IMR-90 (cell line): ENCODE measurements around the gene AOC2. TPM values are rescaled to one million over a fixed set of nuclear protein-coding genes. Genes with fewer than 3 reads are reported as not detected.
A peak's percentile ranks its signal among the peaks of the same experiment; 100 is the strongest.
"Not testable (repeated sequence)": the region's sequence is repeated elsewhere in the genome, so short reads cannot be mapped to it uniquely, and the experiment has no call there.

ENCODE experiments used
- ATAC-seq: fragments of 200-7000 bp; cut with Tn5 transposase; 2 replicates; pipeline ENCODE4 v1.9.1; 2020; ENCODE audit warnings: low read depth, mild to moderate bottlenecking, moderate library complexity
- BruUV-seq: library from RNA; stranded (reverse); fragments of 400-500 nt; replicated peaks from 2 replicates; lab custom pipeline; 2021; lab: Mats Ljungman, UMichigan
- CTCF ChIA-PET: fragments of 300-600 bp; formaldehyde crosslinking; extraction: SDS; loops from one replicate; lab custom pipeline; 2021; ENCODE audit warnings: antibody characterized with exemption; lab: Yijun Ruan, JAX
- POLR2A ChIA-PET: fragments of 300-600 bp; sonication (Branson Sonifier 250); formaldehyde crosslinking; loops from one replicate; lab custom pipeline; 2022; ENCODE audit warnings: antibody characterized with exemption; ENCODE audit not compliant: unreplicated experiment; lab: Charles Lee
- DNase-seq: peaks from one replicate; pipeline ENCODE4 v3.0.0; 2013
- H2AFZ ChIP-seq: replicated peaks from 2 replicates; pipeline ENCODE3; 2013; ENCODE audit warnings: low read length, mild to moderate bottlenecking; ENCODE audit not compliant: poor library complexity
- H2AK5ac ChIP-seq: 2 replicates; pipeline ENCODE4 v1.6.1; 2013; ENCODE audit warnings: low read depth, low read length, inconsistent platforms
- H2AK9ac ChIP-seq: replicated peaks from 2 replicates; pipeline ENCODE3; 2013; ENCODE audit warnings: mild to moderate bottlenecking, low read depth, low read length, moderate library complexity; ENCODE audit not compliant: poor library complexity
- H2BK120ac ChIP-seq: 2 replicates; pipeline ENCODE4 v1.6.1; 2013; ENCODE audit warnings: low read depth, low read length, inconsistent platforms
- H2BK15ac ChIP-seq: 3 replicates; pipeline ENCODE4 v1.6.1; 2013; ENCODE audit warnings: low read depth, low read length, inconsistent platforms
- H2BK20ac ChIP-seq: 2 replicates; pipeline ENCODE4 v1.6.1; 2013; ENCODE audit warnings: low read depth, mild to moderate bottlenecking, inconsistent platforms, low read length, moderate library complexity
- H2BK5ac ChIP-seq: 2 replicates; pipeline ENCODE4 v1.6.1; 2013; ENCODE audit warnings: mild to moderate bottlenecking, low read depth, low read length, inconsistent platforms; ENCODE audit not compliant: poor library complexity, severe bottlenecking
- H3K14ac ChIP-seq: replicated peaks from 2 replicates; pipeline ENCODE4 v1.6.1; 2013; ENCODE audit warnings: low read depth, low read length, inconsistent platforms
- H3K18ac ChIP-seq: 2 replicates; pipeline ENCODE4 v1.6.1; 2013; ENCODE audit warnings: low read depth, low read length, control low read depth
- H3K23ac ChIP-seq: 2 replicates; pipeline ENCODE4 v1.6.1; 2013; ENCODE audit warnings: low read depth, low read length, inconsistent platforms
- H3K27ac ChIP-seq: 2 replicates; pipeline ENCODE4 v1.5.1; 2013; ENCODE audit warnings: mild to moderate bottlenecking, control low read depth, low read length; ENCODE audit not compliant: insufficient read depth
- H3K27me3 ChIP-seq: 2 replicates; pipeline ENCODE4 v1.6.1; 2013; ENCODE audit warnings: low read length; ENCODE audit not compliant: control insufficient read depth, insufficient read depth
- H3K36me3 ChIP-seq: 2 replicates; pipeline ENCODE4 v1.6.1; 2013; ENCODE audit warnings: low read length, mixed read lengths; ENCODE audit not compliant: control insufficient read depth, insufficient read depth
- H3K4ac ChIP-seq: 2 replicates; pipeline ENCODE4 v1.6.1; 2013; ENCODE audit warnings: low read depth, low read length, inconsistent platforms
- H3K4me1 ChIP-seq: 2 replicates; pipeline ENCODE4 v1.6.1; 2013; ENCODE audit warnings: low read length, mixed read lengths; ENCODE audit not compliant: control insufficient read depth, insufficient read depth
- H3K4me2 ChIP-seq: 2 replicates; pipeline ENCODE4 v1.6.1; 2013; ENCODE audit warnings: low read depth, mild to moderate bottlenecking, control low read depth, low read length, moderate library complexity
- H3K4me3 ChIP-seq: 2 replicates; pipeline ENCODE4 v1.5.1; 2013; ENCODE audit warnings: low read depth, mild to moderate bottlenecking, control low read depth, low read length, moderate library complexity; ENCODE audit not compliant: insufficient read depth
- H3K56ac ChIP-seq: 2 replicates; pipeline ENCODE4 v1.6.1; 2013; ENCODE audit warnings: low read length, inconsistent platforms; ENCODE audit not compliant: insufficient read depth; ENCODE audit errors: extremely low read depth
- H3K79me1 ChIP-seq, 2 experiments: 2 replicates each; pipeline ENCODE4 v1.6.1; 2013; ENCODE audit warnings: low read length in 2 of 2, inconsistent platforms in 1 of 2, low read depth in 1 of 2
- H3K9ac ChIP-seq: 2 replicates; pipeline ENCODE4 v1.6.1; 2013; ENCODE audit warnings: low read depth, low read length, control low read depth
- H3K9me1 ChIP-seq: 2 replicates; pipeline ENCODE4 v1.6.1; 2013; ENCODE audit warnings: low read length, inconsistent platforms; ENCODE audit not compliant: insufficient read depth
- H3K9me3 ChIP-seq: 2 replicates; pipeline ENCODE4 v1.6.1; 2013; ENCODE audit warnings: low read length; ENCODE audit not compliant: control insufficient read depth, insufficient read depth
- H4K20me1 ChIP-seq: 2 replicates; pipeline ENCODE4 v1.6.1; 2013; ENCODE audit warnings: low read length, inconsistent platforms; ENCODE audit not compliant: insufficient read depth
- H4K5ac ChIP-seq: 2 replicates; pipeline ENCODE4 v1.6.1; 2013; ENCODE audit warnings: mild to moderate bottlenecking, low read depth, low read length, control low read depth
- H4K8ac ChIP-seq, 2 experiments: 2 replicates each; pipeline ENCODE4 v1.6.1; 2013; ENCODE audit warnings: low read depth in 2 of 2, low read length in 2 of 2, control low read depth in 1 of 2, inconsistent platforms in 1 of 2
- H4K91ac ChIP-seq: 2 replicates; pipeline ENCODE4 v1.6.1; 2013; ENCODE audit warnings: low read depth, low read length, inconsistent platforms; ENCODE audit not compliant: insufficient read depth
- WGBS, 2 experiments: methylation state at CpG; one replicate each; pipeline versions ENCODE4 v1.1.5 to v1.1.7; 2013; ENCODE audit warnings: missing lambda C conversion rate in 2 of 2; ENCODE audit not compliant: insufficient read length in 1 of 2; ENCODE audit errors: extremely low coverage in 2 of 2; 5-methylcytosine and 5-hydroxymethylcytosine counted together
- dilution Hi-C: fragments of 300-500 bp; cut with HindIII; formaldehyde crosslinking; loops from one replicate; pipeline ENCODE4 v1.14.3; 2018; ENCODE audit warnings: low sequenced_read_pairs; ENCODE audit not compliant: unreplicated experiment
- in situ Hi-C: fragments of 300-500 bp; cut with MboI; formaldehyde crosslinking; loops from 3 replicates; pipeline ENCODE4 v1.14.3; 2019; ENCODE audit warnings: low sequenced_read_pairs, inconsistent platforms, mixed read lengths
- intact Hi-C: fragments of 100-400 bp; cut with micrococcal nuclease; formaldehyde crosslinking; loops from 2 replicates; pipeline ENCODE4 v1.10.0; 2022
- polyA plus RNA-seq, 3 experiments: library from polyadenylated mRNA; depleted of rRNA; stranded (reverse); fragments of >200 nt; gene quantifications; 2 replicates each; pipeline ENCODE4 v1.2.3, GENCODE V29; 2012; ENCODE audit warnings: low replicate concordance in 1 of 3
- total RNA-seq: library from RNA; depleted of rRNA; stranded (reverse); fragments of >200 nt; gene quantifications from 2 replicates; pipeline ENCODE4 v1.2.3, GENCODE V29; 2012

The AOC2 gene
- total and polyA plus RNA-seq, 2 of the 4 experiments (the other 2 are of a cell fraction): 0.36 to 0.41 TPM

DNA sequence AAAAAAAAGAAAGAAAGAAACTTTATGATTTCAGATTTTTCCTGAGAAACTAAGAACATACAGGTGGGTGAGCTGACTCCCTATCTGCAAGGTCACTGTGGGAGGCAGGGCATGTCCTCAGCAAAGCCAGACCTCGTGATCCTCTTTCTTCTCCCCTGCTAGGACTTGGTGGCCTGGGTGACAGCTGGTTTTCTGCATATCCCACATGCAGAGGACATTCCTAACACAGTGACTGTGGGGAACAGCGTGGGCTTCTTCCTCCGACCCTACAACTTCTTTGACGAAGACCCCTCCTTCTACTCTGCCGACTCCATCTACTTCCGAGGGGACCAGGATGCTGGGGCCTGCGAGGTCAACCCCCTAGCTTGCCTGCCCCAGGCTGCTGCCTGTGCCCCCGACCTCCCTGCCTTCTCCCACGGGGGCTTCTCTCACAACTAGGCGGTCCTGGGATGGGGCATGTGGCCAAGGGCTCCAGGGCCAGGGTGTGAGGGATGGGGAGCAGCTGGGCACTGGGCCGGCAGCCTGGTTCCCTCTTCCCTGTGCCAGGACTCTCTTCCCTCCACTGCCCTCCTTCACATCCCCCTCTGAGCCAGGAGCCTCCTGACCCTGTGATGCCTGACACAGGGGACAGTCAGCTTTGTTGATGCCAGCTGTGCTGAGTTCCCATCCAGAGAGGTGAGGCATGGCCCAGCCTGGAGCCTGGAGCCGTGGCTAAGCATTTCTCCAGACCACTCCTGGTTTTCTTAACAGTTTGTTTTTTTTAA, 29.7 kb downstream of the AOC2 start:
- H2AK5ac ChIP-seq, H3K14ac ChIP-seq, H4K91ac ChIP-seq, H2AFZ ChIP-seq, POLR2A ChIA-PET, H3K4me3 ChIP-seq, H3K9me3 ChIP-seq, H3K4me2 ChIP-seq, H3K4ac ChIP-seq, BruUV-seq, H3K27ac ChIP-seq, H3K79me1 ChIP-seq, H4K8ac ChIP-seq, dilution Hi-C loops, intact Hi-C loops, H3K4me1 ChIP-seq, H2BK20ac ChIP-seq, CTCF ChIA-PET, H3K9ac ChIP-seq, H3K18ac ChIP-seq, in situ Hi-C loops, H3K23ac ChIP-seq, H2AK9ac ChIP-seq, H2BK5ac ChIP-seq, H4K5ac ChIP-seq, H3K9me1 ChIP-seq, H4K20me1 ChIP-seq, H2BK120ac ChIP-seq, H2BK15ac ChIP-seq, H3K36me3 ChIP-seq, H3K56ac ChIP-seq: not testable (repeated sequence)
- WGBS, 2 experiments: no CpG with 5 or more reads among the region's 12 CpGs
- ATAC-seq: peak; percentile 89
- H3K27me3 ChIP-seq: peaks cover 26% of the 10 kb centered on the region
- DNase-seq: peak; percentile 22
